NCI-H2171 treated with DMSO at 0.1 percent for 48 hours (cell line): ENCODE results near the gene OSBP.

Experiments used
- DNase-seq: peaks from one replicate; lab custom pipeline; 2025; lab: John Stamatoyannopoulos, UW

OSBP gene

DNA sequence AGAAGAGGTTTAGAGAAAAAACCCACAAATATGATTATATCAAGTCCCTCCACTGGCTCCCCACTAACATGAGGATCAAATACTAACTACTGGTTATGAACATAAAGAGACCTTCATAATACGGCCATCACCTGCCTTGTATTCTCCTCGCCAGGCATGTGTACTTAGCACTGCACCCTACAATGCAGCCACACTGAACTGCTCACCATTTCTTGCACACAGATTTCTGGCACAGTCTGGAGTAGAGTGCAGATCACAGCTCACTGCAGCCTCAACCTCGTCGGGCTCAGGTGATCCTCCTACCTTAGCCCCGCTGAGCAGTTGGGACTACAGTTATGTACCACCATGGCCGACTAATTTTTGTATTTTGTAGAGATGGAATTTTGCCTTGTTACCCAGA lies 13.1 kb downstream of the OSBP start:
- DNase-seq: no peak

DNA sequence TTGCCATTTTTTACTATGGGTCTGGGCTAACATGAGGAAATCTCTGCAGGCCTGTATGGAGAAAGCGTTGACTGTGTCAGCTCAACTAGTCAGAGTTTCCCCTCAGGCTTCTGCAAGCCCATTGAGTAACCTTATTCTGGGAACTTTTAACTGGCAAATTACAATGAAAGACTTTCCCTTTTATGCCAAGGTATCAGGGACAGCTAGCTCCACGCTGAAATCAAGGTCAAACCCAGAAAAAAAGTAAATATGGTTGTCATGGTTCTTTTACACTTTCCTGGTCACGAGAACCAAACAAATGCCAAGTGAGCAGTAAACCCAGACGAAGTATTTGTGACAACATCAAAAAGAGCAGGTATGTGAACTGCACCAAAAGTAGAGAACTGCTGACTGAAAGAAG lies 13.8 kb downstream of the OSBP start:
- no peak for DNase-seq

DNA sequence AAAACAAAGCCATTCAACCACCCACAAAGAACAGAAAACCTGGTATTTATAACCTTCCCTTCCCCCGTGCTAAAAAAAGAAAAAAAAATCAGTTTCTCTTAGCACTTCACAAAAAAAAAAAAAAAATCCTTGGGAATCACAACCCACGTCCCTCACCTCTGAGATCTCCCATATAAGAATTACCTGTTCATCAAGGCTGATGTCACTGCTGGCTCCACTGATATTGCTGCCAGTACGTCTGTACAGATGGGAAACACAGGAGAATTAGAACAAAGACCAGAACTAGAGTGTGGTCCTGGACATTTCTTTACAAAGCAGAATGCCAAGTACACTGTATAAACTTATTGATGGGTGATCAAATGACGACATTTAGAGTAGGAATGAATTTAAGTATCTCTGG lies 14.9 kb downstream of the OSBP start:
- DNase-seq: no peak

DNA sequence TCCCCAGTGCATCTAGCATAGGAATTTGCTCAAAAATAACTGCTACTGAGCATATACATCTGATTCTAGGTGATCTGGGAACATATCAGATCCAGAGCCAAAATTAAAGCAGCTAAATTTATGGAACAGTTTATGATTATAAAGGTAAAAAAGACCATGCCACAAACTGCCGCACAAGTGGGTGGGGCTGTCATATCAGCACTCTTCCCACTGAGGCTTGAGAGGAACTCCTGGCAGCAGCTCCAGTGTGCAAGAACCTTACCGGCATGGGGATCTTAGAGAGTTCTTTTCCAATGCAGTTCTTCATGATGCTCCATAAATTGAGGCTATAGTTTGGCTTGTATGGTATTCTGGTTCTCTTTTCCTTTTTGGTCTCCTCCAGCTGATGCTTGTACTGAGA lies 15.3 kb downstream of the OSBP start:
- DNase-seq: no peak

DNA sequence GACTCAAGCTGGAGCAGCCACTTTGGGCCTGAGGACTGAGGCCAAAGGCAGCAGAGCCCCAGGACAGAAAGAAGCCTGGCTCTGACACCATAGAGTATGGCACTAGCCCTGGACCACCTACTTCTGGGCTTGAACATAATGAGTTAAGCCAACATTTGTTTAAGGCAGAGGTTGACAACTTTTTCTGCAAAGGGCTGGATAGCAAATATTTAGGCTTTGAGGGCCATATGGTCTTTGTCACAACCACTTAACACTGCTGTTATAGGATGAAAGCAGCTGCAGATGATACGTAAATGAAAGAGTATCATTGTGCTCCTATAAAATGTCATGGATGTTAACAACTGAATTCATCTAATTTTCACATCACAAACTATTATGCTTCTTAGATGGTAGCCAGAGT lies 16.6 kb downstream of the OSBP start:
- DNase-seq: no peak

DNA sequence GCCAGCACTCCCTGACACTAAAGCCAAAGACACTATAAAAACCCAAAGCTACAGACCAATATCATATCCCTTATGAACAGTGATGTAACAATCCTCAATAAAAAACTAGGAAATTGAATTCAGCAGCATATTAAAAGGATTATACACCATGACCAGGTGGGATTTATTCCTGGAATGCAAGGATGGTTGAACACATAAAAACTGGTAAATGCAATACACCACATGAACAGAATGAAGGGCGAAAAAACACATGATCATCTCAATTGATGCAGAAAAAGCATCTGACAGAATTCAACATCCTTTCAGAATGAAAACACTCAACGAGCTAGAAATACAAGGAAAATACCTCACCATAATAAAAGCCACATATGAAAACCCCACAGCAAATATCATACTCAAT lies 31.3 kb downstream of the OSBP start:
- no peak for DNase-seq

DNA sequence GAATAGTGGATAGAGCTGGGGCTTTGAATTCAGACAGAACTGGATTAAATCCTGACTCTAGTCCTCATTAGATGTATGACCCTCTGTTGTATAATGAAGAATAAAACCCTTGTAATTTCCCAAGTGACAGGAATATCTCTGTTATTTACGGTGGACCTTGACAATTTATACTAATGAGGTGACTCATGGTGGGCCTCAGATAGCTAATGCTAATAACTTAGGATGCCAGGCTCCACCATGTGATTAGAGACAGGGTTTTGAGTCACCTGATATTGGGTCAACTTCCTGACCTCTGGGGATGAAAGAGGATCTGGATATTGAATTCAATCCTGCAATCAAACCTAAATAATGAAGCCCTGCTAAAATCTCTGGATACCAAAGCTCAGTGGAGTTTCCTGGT lies 33.6 kb downstream of the OSBP start:
- DNase-seq: no peak

DNA sequence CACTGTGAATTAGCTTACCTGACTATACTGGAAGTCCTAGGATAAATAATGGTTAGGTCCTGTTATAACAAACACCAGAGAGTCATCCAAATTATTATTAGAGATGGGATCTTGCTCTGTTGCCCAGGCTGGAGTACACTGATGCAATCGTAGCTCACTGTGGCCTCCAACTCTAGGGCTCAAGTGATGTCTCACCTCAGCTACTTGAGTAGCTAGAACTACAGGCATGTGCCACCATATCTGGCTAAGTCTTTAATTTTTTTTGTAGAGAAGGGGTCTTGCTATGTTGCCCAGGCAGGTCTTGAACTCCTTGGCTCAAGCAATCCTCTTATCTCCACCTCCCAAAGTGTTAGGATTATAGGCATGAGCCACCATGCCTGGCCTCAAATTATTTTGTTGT lies 37.2 kb downstream of the OSBP start:
- DNase-seq: no peak

DNA sequence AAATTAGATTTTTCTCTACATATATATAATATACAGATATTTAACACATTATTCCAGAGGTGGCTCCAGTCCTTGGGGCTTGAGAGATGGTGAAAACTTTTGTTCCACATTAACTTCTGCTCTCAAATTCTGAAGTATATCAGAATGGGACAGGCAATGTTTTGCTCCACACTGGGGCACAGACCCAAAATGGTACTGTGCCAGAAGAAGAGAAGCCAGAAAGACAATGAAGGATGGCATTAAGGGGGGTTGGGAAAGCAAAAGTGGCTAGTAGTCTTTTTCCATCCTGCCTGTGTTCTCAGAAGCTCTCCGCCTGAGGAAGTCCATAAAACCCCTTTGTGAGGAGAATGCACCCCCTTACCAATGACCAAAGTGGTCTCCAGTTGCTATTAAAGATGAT lies 40.1 kb downstream of the OSBP start:
- no peak for DNase-seq

DNA sequence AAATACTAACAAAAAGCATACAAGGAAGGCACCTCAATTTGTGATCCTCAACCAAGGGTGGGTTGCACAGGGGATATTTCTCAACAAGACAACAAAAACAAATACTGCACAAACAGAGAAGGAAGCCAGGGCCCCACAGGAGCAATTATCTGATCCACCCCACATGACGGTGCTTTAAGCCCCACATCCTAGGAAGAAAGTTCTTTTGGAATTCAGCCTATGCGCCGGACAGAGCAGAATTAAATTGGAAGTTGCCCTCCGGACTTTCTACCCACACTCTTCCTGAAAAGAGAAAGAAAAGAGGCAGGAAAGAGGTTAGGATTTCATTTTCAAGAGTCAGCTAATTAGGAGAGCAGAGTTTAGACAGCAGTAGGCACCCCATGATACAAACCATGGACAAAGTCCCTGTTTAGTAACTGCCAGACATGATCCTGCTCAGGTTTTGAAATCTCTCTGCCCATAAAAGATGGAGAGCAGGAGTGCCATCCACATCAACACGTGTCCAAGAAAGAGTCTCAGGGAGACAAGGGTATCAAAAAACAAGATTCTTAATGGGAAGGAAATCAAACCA lies 40.6 kb downstream of the OSBP start:
- DNase-seq: no peak

DNA sequence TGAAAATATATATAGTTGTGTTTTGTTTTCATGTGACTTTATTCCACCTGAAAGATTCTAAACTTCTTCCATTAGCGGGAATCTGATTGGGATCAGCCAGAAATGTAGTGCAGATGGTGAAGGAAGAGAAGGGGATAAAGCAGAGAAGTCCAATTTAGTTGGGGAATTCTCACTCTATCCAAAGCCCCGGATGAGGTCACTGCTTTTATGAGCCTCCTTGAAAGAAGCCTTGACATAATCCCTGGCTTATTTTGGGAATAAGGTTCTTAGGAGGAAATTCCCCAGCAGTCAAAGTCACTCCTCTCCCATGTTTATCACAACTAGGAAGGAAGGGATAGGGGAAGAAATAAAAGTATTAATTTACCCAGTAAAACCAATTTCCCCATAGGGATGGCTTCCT lies 41.1 kb downstream of the OSBP start:
- no peak for DNase-seq

DNA sequence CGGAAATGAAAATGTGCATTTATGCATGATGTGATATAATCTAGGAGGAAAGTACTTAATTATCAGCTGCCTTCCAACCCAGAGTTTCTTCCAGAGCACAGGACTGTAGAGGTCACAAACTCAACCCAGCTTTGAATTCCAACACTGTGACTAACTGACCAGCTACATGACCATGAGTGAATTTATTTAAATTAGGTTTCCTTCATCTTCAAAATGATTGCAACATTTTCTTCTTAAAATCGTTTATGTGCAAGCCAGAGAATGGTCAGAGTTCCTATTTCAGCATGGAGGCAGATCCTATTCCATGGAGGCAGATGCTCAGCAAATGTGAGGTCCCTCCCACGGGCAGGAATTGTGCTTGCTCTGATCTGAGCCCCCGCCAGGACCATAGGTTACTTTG lies 42.4 kb downstream of the OSBP start:
- DNase-seq: no peak

DNA sequence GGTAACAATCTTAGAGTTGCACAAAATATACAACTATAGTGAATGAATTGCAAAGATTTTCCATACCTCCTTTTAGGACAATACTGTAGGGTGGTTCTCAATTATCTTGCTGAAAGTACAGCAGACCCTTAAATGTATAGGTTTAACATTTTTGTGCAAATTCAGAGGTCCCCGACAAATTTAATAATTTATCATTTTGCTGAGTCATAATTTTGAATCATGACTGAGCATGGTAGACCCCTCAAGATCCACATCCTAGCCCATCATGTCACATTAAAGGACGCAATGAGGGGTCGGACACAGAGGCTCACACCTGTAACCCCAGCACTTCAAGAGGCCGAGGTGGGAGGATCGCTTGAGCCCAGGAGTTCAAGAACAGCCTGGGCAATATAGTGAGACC lies 43.5 kb downstream of the OSBP start:
- no peak for DNase-seq

DNA sequence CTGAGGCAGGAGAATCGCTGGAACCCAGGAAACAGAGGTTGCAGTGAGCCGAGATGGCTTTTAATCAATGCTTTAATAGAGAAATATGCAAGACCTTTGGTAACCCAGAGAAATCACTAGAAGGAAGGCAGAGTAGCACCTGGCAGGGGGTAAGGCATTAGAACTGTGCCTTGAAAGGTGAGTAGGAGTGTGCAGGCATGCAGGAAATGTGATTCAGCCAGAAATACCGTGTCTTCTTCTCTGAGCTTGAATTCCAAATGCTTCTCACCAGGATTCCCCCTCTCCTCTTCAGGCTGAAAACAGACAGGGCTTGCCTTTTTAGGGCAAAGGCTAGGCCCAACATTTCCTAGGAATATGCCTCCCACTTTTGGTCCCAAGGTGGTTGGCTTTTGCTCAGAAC lies 53.3 kb downstream of the OSBP start:
- no peak for DNase-seq

DNA sequence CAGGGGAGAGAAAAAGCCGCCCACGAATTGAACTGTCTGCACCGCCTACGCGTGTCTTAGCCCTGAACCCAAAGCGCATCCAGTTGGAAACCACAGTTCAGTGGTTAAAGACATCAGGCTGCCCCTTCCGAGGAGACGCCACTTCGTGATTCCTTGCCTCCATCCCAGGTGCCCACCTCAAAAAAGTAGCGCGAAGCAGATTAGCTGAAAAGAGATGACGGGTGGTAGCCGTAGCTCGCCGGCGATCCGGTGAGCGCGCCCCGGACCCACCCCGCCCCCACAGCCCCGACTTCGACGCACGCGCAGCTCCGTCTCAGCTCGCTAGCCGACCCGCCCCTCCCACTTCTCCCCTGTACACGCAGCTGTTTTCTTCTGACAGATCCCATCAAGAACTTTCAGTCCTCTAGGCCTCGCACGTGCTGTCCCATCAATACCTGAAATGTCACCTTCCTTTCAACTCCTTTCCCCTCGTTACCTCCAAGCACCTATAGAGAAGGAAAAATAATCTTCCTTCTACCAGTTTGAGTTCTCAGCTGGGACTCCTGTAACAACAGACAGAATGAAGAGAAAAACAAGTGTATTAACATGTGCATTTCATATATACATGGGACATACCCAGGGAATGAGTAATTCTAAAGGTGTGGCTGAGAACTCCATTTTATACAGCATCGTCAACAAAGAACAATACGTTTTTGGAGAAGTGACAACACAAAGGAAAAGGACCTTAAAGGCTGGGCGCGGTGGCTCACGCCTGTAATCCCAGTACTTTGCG lies 54.7 kb downstream of the OSBP start:
- DNase-seq: peak; percentile 86

DNA sequence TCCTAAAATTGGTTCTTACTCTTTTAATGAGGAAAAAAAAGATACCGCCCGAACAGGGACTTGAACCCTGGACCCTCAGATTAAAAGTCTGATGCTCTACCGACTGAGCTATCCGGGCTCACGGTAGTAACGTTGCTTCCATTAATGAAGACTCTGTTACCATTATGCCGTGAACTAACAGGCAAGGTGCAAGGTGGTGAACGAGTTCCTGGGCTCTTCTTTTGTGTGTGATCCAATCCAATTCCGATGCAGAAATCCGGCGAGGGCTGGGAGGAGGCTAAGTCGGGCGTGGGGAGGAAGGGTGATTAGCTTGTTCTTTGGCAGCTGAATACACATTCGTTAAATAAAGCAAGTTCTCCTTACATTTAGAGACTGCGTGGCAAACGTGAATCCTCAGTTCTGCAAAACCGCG lies 55.3 kb downstream of the OSBP start:
- DNase-seq: peak; percentile 77

DNA sequence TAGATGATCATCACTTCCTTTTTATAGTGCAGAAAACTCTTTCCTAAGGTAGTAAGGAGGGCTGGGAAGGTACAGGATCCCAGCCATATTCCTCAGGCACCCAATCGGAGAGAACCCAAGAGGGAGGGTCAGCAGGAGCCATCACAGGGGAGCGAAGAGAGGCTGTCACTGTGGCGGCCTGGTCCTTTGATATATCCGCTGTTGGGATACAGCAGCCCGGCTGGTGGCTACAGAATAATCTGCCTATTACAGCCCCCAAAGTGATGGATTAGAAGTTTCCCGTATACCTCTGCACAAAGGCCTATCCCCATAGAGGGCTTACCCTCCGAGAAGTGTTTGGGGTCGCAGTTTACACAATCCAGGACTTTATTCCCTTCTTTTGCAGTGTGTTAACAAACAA lies 55.7 kb downstream of the OSBP start:
- DNase-seq: no peak

DNA sequence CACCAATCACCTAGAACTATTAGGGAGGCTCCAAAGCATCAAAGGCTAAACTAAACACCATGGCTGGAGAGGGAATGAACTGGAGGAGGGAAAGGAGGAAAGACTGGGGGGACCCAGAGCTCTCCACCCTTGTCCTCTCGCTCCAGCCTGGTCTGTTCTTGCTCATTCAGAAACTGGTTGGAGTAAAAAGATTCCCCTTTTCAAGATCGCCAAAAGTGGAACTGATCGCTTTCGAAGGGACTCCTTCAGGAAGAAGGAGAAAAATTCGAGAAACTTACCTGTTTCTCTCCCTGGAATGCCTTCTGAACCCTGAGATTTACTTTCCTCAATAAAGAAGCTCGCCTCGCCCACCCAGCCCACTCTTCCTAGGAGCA lies 57.3 kb downstream of the OSBP start:
- no peak for DNase-seq

DNA sequence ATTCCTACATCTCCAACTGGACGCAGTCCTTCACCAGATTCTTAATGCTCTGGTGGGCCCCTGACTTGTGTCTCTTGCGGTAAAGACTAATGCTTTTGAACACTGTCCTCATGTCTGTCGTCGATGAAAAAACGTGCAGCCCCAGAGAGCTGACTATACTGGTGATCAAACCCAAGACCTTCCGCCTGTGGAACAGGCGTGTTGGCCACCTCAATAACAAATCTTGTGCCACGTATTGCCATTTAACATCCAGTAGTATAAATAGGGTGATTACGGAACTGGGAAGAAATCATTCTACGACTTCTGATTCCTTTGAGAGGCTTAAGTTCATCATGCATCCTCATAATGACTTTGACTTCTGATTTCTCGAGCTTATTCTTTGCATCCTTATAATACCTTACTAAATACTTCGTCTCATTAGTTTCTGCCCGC lies 58.6 kb downstream of the OSBP start:
- no peak for DNase-seq

DNA sequence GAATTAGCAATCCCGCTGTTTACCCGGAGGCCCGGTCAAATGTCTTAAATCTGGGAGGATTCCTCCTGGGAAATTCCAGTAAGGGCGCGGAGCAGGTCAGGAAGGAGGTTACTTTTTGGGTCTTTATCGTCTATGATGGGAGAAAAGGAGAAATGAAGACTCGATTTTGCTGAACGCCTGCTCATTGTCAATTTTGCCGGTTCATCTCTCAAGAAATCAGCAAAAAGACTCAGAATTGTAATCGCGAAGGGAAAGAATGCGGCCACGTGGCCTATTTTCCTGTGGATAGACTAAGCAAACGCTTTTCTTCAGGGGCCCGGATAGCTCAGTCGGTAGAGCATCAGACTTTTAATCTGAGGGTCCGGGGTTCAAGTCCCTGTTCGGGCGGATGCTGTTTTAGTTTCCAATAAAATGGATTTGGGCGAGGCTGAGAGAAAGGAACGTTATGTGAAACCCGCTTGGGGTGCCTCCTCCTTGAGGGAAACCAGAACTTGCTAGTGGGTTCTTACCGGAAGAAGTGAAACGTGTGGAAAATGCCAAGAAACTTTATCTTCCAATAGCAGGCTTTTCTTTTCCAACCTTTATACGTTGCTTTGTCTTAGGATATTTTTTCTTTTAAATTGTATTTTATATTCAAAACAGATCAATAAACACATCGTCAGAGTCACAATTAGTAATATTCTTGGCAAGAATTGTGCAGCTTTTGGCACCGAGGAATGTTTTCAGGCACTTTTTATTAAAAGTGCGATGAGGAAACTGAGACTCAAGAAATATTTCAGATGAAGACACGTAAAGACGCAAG lies 59.3 kb downstream of the OSBP start:
- peak; percentile 72 for DNase-seq

DNA sequence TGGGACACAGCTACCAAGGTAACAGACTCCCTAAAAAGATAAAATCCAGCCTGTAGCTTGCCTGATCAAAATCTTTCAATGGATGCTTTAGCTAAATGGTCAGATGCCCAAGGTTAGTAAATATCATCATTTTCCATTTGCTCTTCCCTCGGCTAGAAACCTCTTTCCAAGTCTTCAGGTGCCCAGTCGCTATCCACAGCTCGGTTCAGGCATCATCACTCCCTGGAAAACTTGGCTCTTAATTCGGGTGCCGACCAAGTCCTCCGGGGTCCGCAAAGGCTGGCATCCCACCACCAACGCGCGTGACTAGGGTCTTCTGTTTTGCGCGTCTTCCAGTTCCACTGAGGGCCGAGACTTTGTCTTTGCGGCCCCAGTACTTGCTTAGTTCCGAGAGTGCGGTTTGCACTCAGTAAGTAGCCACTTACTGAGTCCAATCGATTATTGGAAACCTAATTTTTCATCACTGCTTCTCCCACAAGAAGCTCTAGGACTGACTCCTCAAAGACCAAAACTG lies 59.9 kb downstream of the OSBP start:
- no peak for DNase-seq

DNA sequence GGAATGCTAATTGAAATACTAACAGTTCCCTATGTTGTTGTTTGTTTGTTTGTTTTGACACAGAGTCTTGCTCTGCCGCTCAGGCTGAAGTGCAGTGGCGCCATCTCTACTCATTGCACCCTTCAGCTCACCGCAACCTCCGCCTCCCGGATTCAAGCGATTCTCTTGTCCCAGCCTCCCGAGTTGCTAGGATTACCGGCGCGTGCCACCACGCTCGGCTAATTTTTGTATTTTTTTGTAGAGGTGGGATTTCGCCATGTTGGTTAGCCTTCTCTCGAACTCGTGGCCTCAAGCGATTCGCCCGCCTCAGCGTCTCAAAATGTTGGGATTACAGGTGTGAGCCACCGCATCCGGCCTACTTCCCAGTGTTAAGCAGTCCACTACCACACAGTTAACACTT lies 62.3 kb downstream of the OSBP start:
- no peak for DNase-seq

DNA sequence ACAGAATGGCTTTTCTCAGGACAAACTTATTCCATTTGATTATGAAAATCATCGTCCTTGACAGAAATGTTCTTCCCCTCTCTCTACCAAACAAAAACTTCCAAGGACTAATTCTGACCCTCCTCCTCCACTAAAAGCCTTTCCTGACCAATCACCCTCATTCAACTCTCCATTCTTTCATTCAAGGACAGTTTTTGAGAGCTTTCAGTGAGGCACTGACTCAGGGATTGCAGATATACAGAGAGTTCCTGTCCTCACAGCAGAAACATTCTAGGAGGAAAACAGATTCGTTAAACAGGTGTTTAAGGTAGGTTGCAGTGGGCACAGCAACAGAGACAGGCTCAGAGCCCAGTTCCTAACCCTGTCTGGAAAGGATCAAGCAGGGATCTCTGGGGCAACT lies 62.7 kb downstream of the OSBP start:
- no peak for DNase-seq
